Stimulated activated CD4-positive, alpha-beta T cell treated with anti-CD3 and anti-CD28 coated beads, TNF-alpha, amount 100 ng/mL, for 1 hour (primary cell): Measurements from ENCODE around the gene ZNF831.

Experiments used
- DNase-seq, 3 donors: peaks; one replicate each; pipeline ENCODE4 v3.0.0-alpha.2; 2020; ENCODE audit warnings: low read depth in 3 of 3, low spot score in 1 of 3

Gene ZNF831

GRCh38 chr20:59179988-59180387 lies 16.4 kb downstream of the ZNF831 start:
- no peak for DNase-seq

DNA sequence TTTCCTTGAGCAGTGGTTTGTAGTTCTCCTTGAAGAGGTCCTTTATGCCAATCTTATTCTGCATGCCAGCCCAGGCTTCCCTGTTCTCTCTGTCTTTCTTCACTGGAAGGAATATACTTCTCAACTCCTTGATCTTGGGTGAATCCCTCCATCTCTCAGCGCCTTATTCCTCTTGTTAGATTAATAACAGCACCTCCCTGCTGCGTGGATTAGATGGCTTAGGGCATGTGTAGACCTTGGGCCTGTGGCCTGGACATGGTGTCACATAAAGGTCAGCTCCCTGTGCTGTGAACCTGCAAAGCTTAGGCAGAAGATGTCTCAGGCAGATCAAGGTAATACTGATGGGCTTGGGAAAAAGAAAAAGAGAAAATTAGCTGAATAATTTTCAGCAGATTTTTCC lies 18.3 kb downstream of the ZNF831 start:
- DNase-seq = no peak

DNA sequence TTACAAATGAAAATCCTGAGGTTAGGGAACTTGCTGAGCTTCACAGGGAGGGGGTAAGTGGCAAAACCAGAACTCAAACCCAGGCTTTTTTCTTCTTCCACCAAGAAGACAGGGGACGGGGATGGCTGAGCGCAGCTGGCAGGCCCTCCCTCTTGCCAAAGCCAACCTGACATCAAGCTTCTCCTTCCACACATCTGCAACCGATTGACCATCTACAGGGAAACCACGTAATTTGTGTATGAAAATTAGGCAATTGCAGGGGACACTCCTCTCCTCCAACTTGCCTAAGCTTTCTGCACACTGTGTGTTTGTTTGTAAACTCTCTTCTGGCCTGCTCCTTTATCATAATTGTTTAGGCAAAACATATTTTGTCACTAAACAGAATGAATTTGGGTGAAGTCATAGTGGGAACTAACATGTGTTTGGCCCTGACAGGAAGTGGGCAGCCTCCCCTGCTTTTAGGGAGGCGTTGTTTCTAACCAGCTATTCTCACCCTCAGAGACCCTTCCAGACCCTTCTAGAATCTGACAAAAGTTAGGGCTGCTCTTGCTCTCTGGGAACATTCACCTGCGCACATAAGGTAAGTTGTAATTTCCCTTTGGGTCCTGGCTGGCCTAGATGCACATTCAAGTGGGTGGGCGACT lies 18.9 kb downstream of the ZNF831 start:
- DNase-seq = no peak

GRCh38 chr20:59183751-59184150 lies 20.1 kb downstream of the ZNF831 start:
- no peak for DNase-seq

- no peak for DNase-seq
These were observed 21.3 kb downstream of the ZNF831 start for GRCh38 chr20:59184880-59185447.

DNA sequence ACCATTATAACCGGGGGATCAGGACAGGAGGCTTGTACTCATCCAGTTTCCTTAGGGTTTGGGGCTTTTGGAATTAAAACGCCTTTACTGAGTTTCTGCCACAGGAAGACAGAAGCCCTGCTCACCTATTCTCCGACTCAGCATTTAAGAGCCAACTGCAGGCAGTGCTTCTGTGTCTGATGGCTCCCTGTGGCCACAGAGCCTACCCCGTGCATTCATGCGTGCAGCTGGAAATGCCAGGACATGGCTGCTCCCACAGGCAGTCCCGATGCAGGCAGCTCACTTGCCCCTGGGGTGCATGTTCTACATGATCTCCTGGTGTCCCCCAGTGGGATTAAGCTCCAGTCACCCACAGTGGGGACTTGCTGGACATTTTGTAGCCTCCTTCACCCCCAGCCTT lies 22.2 kb downstream of the ZNF831 start:
- DNase-seq = no peak

DNA sequence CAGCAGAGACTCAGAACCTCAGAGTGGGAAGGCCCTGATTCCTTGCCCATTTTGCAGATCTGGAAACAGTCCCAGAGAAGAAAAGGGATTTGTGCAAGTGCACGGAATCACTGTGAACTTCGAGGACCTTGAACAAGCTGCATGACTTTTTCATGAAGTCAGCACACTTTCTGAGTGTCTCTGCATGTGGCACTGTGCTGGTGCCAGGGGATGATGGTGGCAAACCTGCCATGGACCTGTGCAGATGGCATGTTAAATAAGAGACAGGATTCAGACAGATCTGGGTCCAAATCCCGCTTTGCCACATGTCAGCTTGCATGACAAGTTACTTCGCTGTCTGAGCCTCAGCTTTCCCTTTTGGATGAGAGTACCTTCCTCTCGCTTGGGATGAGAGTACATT lies 26.8 kb downstream of the ZNF831 start:
- no peak for DNase-seq

DNA sequence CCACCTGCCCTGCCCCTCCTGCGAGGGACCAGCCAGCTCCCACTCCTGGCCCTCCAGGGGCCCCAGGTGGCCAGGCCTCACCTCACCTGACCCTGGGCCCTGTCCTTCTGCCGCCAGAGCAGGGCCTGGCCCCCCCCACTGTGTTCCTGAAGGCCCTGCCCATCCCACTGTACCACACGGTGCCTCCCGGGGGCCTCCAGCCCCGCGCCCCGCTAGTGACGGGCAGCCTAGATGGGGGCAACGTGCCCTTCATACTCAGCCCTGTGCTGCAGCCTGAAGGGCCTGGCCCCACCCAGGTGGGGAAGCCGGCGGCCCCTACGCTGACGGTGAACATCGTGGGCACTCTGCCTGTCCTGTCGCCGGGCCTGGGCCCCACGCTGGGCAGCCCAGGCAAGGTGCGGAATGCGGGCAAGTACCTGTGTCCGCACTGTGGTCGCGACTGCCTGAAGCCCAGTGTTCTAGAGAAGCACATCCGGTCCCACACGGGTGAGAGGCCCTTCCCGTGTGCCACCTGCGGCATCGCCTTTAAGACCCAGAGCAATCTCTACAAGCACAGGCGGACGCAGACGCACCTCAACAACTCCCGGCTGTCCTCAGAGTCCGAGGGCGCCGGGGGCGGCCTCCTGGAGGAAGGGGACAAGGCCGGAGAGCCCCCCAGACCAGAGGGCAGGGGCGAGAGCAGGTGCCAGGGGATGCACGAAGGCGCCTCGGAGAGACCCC lies 27.6 kb downstream of the ZNF831 start:
- DNase-seq = no peak

GRCh38 chr20:59191756-59192532 lies 28.3 kb downstream of the ZNF831 start:
- DNase-seq = no peak

DNA sequence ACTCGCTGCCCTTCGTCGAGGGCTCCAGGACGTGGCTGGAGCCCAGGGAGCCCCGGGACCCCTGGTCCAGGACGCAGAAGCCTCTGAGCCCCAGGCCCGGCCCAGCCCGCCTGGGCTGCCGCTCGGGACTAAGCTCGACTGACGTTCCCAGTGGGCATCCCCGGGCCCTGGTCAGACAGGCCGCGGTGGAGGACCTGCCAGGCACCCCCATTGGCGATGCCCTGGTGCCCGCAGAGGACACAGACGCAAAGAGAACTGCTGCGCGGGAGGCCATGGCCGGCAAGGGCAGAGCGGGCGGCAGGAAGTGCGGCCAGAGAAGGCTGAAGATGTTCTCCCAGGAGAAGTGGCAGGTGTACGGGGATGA lies 28.9 kb downstream of the ZNF831 start:
- no peak for DNase-seq

GRCh38 chr20:59193325-59193724 lies 29.7 kb downstream of the ZNF831 start:
- DNase-seq = no peak

GRCh38 chr20:59194023-59194935 lies 30.7 kb downstream of the ZNF831 start:
- no peak for DNase-seq

DNA sequence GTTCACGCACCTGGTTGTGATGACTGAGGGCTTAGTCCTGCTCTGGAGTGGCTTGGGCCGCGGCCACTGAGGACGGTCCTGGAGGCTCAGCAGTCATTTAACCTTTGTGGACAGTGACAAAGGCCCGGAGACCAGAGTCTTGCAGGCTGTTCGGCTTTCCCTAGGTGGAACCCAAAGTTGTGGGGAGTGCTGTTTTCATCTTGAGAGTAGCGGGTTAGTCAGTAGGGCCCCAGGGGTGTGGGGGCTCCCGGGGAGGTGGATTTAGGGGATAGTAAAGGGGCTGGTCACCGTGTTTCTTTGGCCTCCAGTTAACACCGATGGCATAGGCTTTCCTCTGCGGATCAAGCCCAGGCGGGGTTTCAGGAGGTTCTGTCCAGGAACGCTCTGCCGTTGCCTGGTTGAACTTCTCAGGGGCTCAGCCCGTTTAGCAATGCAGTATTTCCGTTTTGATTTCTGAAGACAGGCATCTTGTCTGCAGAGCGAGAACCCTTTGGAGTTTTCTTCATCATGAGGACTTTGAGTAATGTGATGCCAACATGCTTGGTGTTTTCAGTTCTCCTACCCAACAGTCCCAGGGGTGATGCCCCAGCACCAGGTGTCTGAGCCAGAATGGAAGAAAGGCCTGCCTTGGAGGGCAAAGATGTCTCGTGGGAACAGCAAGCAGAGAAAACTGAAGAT lies 31.8 kb downstream of the ZNF831 start:
- DNase-seq = no peak

DNA sequence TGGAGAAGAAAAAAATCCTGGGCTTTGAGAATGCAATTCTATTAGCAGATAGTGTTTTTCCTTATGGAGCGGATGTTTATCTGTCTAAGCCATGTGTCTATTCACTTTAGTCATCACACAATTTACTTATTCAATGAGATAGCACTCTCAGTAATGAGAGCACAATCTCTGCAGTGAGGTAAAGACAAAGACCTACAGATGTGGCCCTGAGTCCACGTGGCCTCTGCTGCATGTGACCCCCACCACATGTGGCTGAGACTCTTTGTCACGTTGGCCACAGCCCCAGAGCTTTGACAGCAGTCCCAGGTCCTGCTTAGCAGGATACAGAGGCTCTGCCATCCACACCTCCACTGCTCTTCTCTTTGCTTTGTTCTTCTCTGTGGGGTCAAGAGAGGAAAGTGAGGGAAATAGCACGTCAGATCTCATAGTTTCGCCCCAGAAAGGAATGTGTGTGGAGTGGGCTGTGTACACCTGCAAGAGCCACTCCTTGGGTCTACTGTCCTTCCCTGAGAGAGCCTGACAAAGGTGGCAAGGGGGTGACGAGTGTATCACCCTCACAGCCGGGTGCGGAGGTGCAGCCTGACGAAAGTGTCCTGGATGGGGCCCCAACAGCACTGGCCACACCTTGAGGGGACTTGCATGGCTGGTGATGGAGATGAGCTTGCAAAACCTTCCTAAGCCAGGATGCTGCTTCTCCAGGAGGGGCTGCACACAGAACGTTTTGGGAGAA lies 40.7 kb downstream of the ZNF831 start:
- DNase-seq = no peak

DNA sequence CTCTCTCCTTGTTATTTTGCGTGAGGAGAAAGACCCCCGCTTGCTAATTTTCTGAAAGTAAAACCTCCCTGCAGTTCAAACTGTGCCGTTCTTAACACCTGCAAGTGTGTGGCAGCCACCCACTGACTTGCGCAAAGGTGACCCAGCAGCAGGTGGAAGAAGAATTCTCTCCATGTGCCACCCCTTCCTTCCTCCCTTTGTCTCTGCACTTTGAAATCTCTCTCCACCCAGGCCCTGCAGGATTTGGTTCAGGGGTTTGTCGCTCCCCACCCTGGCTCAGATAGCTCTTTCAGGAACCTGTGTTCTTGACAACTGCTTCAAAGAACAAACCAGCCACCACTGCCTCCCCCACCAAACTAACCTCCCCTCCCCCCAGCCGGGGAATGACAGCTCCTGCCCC lies 41.4 kb downstream of the ZNF831 start:
- DNase-seq = no peak

GRCh38 chr20:59207235-59207634 lies 43.6 kb downstream of the ZNF831 start:
- no peak for DNase-seq

- peak; percentile 53 to 66 (median 62) for DNase-seq
These were observed 44.2 kb downstream of the ZNF831 start for GRCh38 chr20:59207742-59208357.

DNA sequence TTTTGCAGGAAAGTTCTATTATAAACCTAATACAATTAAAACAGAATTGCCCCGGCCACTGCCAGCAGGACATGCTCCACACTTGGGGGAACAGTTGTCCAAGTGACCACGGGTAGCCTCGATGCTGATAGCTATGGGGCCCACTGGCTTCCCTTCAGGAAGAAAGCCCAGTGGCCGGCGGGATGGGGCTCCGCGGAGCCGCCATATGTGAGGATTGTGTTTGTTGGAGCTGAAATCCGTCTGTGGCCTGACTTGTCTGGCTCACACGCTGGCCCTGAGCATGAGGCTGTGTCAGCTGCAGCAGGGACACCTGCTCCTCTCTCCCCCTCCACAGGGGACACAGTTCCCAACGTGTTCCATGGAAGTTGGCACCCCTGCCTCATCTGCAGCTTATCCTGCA lies 46.6 kb downstream of the ZNF831 start:
- DNase-seq = no peak

DNA sequence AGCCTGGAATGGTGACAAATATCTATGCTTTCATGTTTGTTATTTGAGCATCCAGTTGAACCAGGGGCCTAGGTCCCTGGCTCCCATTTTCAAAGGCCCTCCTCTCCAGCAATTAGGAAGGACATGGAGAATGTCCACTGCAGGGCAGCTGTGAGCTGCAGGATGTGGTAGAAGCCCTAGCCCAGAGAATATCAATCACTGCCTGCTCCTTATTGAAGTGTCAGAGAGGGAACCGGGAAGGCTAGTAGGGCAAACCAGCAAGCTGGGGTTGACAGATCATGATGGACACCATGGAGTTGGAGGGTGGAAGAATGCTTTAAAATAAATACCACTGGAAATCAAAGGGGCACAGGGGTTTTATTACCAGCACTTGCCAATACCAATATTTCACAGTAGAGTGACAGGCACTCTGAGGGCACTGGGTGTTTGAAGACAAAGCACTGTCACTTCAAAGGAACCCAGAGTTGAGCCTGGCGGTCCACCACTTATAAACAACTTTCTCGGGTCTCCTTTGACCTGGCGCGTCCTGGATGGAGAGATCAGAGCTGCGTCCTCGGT lies 47.7 kb downstream of the ZNF831 start:
- no peak for DNase-seq
